Measurements from ENCODE around the gene SLC12A7. TPM values are rescaled to one million over a fixed set of nuclear protein-coding genes. Genes with fewer than 3 reads are reported as not detected.

The SLC12A7 gene
- total RNA-seq, 1 experiment from 2014 or later, result 6.3 TPM

- H3K36me3 Mint-ChIP-seq (ENCODE audit: insufficient read depth, unreplicated experiment), result no peaks in the 10 kb centered on the region
- POLR2A ChIA-PET, result interaction anchor here (0.6 kb wide), 1 partner anchor 21 kb away, joined by 3 read pairs; no protein-coding TSS in a partner anchor
- H3K4me3 Mint-ChIP-seq (ENCODE audit: unreplicated experiment), result no peak overlapping the region
- no peaks in the 10 kb centered on the region for H3K4me1 Mint-ChIP-seq (ENCODE audit: insufficient read depth, unreplicated experiment)
- BruUV-seq (replicated peaks), result no TSS peak
- intact Hi-C loops (cut with micrococcal nuclease), result no loop called here
- no peak overlapping the region for H3K27ac Mint-ChIP-seq (ENCODE audit: low read depth, unreplicated experiment)
- CTCF ChIA-PET, result interaction anchor here (0.5 to 1.4 kb wide), 7 partner anchors 21 to 1402 kb away, joined by 3 to 8 read pairs (median 3); no protein-coding TSS in a partner anchor
- no peaks in the 10 kb centered on the region for H3K9me3 Mint-ChIP-seq (ENCODE audit: unreplicated experiment)
- DNase-seq (ENCODE audit: unreplicated experiment), result no peak
- no peak for TF ChIP-seq CTCF (IDR thresholded peaks at IDR 0.05; ENCODE audit: unreplicated experiment)
- peaks cover 18% of the 10 kb centered on the region for H3K27me3 Mint-ChIP-seq (ENCODE audit: insufficient read depth, unreplicated experiment)
These were observed 26.8 kb upstream of the SLC12A7 start for GRCh38 chr5:1138445-1139245.

GRCh38 chr5:1137567-1138444 lies 25.9 kb upstream of the SLC12A7 start:
- POLR2A ChIA-PET, result interaction anchor here (0.6 kb wide), 1 partner anchor 22 kb away, joined by 3 read pairs; no protein-coding TSS in a partner anchor
- H3K27me3 Mint-ChIP-seq (ENCODE audit: insufficient read depth, unreplicated experiment), result peaks cover 10% of the 10 kb centered on the region

GRCh38 chr5:1136814-1137213 lies 25.0 kb upstream of the SLC12A7 start:
- no peaks in the 10 kb centered on the region for H3K36me3 Mint-ChIP-seq (ENCODE audit: insufficient read depth, unreplicated experiment)
- ChIA-PET POLR2A (no interaction called here), CTCF (no interaction called here)
- H3K9me3 Mint-ChIP-seq (ENCODE audit: unreplicated experiment), result no peaks in the 10 kb centered on the region
- no peak overlapping the region for H3K27ac Mint-ChIP-seq (ENCODE audit: low read depth, unreplicated experiment)
- TF ChIP-seq CTCF (IDR thresholded peaks at IDR 0.05; ENCODE audit: unreplicated experiment), result no peak
- H3K4me1 Mint-ChIP-seq (ENCODE audit: insufficient read depth, unreplicated experiment), result no peaks in the 10 kb centered on the region
- no peak for DNase-seq (ENCODE audit: unreplicated experiment)
- no peaks in the 10 kb centered on the region for H3K27me3 Mint-ChIP-seq (ENCODE audit: insufficient read depth, unreplicated experiment)
- no TSS peak for BruUV-seq (replicated peaks)
- H3K4me3 Mint-ChIP-seq (ENCODE audit: unreplicated experiment), result no peak overlapping the region
- intact Hi-C loops (cut with micrococcal nuclease), result no loop called here

More at GRCh38 chr5:1137567-1138444, 25.9 kb upstream of the SLC12A7 start:
- no peak overlapping the region for H3K4me3 Mint-ChIP-seq (ENCODE audit: unreplicated experiment)
- H3K27ac Mint-ChIP-seq (ENCODE audit: low read depth, unreplicated experiment), result no peak overlapping the region
- CTCF ChIA-PET, result interaction anchor here (0.5 to 1.4 kb wide), 6 partner anchors 22 to 300 kb away, joined by 3 to 8 read pairs (median 3); no protein-coding TSS in a partner anchor
- BruUV-seq (replicated peaks), result no TSS peak
- TF ChIP-seq CTCF (IDR thresholded peaks at IDR 0.05; ENCODE audit: unreplicated experiment), result no peak
- intact Hi-C loops (cut with micrococcal nuclease), result no loop called here
- no peaks in the 10 kb centered on the region for H3K4me1 Mint-ChIP-seq (ENCODE audit: insufficient read depth, unreplicated experiment)
- DNase-seq (ENCODE audit: unreplicated experiment), result no peak
- no peaks in the 10 kb centered on the region for H3K9me3 Mint-ChIP-seq (ENCODE audit: unreplicated experiment)
- no peaks in the 10 kb centered on the region for H3K36me3 Mint-ChIP-seq (ENCODE audit: insufficient read depth, unreplicated experiment)

Data from MCF 10A (cell line).